GM10248 (cell line): ENCODE results near the gene LRRFIP1.

Experiments used
- CTCF ChIA-PET: fragments of 300-600 bp; sonication (Branson Sonifier 250); formaldehyde crosslinking; extraction: SDS; loops from one replicate; lab custom pipeline; 2021; ENCODE audit warnings: antibody characterized with exemption; lab: Yijun Ruan, JAX
- POLR2A ChIA-PET: fragments of 350-650 bp; sonication (Branson Sonifier 250); formaldehyde crosslinking; extraction: SDS; loops from one replicate; lab custom pipeline; 2020; ENCODE audit warnings: antibody characterized with exemption; lab: Yijun Ruan, JAX
- DNase-seq: peaks from one replicate; pipeline ENCODE4 v3.0.0; 2012; ENCODE audit errors: extremely low spot score
- TF ChIP-seq, protein P1 (sequence below): IDR thresholded peaks from 2 replicates; pipeline ENCODE4 v1.5.1; 2012; ENCODE audit warnings: mild to moderate bottlenecking, low read depth; ENCODE audit errors: extremely low read depth, missing control alignments, control extremely low read depth

Gene LRRFIP1

DNA sequence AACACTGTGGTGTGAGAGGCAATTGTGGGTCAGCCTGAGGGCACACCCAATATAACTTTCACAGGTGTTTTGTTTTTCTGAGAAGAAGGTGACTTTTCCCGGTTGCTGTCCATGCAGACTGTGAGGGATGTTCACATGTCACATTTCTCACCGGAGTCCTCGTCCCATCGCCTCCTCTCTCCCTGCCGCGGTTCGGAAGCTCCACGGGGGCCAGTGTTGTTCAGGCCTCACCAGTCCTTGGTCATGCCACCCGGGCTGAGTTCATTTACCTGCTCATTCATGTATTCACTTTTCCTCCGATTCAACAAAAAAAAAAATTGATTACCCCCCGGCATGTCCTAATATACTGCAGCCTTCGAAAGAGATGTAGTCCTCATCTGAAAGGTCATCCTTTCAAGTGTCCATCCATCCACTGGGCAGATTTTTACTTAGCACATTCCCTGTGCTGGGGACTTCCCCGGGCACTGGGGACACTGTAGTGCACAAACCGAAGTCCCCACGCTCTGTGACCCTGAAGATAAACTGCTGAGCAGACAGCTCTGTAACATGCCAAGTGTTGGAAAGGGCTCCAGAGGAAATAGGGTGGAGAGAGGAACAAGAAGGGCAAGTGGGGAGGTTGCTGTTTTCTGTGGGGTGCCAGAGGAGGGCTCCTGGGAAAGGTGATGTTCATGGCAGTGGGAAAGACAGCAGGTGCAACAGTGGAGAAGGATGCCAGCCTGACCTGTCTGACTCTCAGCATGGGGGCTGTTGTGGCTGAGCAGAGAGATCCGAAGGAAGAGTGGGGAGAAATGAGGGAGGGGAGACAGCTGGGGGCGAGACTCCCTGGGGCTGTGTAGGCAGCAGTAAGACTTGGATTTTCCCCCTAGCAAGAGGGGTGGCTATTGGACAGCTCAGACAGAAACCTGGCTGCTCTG, 22.4 kb downstream of the LRRFIP1 start:
- ChIA-PET POLR2A (no interaction called here), CTCF (interaction anchor here (0.9 to 1.4 kb wide), 2 partner anchors 10 to 23 kb away, joined by 4 read pairs; no protein-coding TSS in a partner anchor)
- TF ChIP-seq, protein P1, sequence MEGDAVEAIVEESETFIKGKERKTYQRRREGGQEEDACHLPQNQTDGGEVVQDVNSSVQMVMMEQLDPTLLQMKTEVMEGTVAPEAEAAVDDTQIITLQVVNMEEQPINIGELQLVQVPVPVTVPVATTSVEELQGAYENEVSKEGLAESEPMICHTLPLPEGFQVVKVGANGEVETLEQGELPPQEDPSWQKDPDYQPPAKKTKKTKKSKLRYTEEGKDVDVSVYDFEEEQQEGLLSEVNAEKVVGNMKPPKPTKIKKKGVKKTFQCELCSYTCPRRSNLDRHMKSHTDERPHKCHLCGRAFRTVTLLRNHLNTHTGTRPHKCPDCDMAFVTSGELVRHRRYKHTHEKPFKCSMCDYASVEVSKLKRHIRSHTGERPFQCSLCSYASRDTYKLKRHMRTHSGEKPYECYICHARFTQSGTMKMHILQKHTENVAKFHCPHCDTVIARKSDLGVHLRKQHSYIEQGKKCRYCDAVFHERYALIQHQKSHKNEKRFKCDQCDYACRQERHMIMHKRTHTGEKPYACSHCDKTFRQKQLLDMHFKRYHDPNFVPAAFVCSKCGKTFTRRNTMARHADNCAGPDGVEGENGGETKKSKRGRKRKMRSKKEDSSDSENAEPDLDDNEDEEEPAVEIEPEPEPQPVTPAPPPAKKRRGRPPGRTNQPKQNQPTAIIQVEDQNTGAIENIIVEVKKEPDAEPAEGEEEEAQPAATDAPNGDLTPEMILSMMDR = no peak
- no peak for DNase-seq

DNA sequence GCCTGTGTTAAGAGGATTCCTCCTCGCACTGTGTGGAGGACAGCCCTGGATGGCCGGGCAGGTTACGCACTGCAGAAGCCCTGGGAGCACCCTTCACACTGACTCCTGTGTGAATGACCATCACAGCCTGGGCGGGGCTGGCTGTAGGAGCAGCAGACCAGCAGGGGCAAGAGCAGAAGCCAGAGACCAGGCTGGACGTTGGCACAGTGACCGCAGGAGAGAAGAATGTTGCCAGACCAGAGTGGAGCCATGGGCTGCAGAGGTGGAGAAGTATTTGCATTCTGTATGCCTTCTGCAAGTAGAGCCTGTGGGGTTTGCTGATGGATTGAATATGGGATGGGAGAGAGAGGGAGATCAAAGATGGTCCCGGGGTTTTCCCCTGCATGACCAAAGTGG, 23.1 kb downstream of the LRRFIP1 start:
- ChIA-PET POLR2A (no interaction called here), CTCF (interaction anchor here (1.4 kb wide), 1 partner anchor 22 kb away, joined by 4 read pairs; no protein-coding TSS in a partner anchor)
- DNase-seq = no peak
- TF ChIP-seq, protein P1 = no peak

DNA sequence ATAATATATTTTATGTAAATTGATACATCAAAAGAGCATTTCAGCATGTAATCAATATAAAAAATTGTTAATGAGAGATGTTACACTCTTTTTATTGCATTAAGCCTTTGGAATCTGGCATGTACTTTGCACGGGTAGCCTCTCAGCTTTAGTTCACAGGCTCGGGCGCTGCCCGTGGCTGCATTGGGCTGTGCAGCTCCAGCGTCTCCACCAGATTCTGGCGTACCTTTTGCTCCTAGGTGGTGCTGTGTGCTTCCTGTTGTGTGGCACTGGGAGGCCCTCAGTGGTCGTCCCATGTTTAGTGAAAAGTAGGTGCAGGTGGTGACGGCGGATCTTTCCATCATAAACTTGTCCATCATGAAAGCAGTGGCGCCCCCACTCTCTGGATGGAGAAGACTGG, 24.4 kb downstream of the LRRFIP1 start:
- TF ChIP-seq, protein P1 = no peak
- no peak for DNase-seq
- ChIA-PET CTCF (no interaction called here), POLR2A (no interaction called here)

DNA sequence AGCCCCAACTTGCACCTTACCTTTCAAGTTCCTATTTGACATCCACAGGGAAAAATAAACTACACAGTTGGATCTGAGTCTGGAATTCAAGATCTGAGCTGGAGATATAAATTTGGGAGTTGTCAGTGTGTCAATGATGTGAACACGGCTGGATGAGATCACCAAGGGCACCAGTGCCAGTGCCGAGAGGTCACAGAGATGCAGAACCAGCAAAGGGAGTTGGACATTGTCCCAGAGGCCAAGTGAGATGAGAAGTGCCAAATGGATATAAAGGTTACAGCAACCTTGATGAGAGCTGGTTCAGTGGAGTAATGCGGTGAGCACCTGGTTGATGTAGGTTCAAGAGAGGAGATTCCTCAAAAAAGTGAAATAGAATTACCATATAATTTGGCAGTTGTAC, 24.8 kb downstream of the LRRFIP1 start:
- TF ChIP-seq, protein P1 = no peak
- no peak for DNase-seq
- ChIA-PET CTCF (no interaction called here), POLR2A (no interaction called here)

DNA sequence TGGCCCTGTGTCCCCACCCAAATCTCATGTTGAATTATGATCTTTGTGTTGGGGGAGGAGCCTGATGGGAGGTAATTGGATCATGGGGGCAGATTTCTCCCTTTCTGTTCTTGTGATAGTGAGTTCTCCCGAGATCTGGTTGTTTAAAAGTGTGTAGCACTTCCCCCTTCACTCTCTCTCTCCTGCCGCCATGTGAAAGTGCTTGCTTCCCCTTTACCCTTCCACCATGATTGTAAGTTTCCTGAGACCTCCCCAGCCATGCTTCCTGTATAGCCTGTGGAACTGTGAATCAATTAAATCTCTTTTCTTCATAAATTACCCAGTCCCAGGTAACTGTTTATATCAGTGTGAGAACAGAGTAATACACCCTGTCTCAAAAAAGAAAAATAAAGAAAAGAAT, 25.5 kb downstream of the LRRFIP1 start:
- DNase-seq = no peak
- ChIA-PET POLR2A (no interaction called here), CTCF (interaction anchor here (1.0 kb wide), 1 partner anchor 16 kb away, joined by 3 read pairs; no protein-coding TSS in a partner anchor)
- TF ChIP-seq, protein P1 = no peak

DNA sequence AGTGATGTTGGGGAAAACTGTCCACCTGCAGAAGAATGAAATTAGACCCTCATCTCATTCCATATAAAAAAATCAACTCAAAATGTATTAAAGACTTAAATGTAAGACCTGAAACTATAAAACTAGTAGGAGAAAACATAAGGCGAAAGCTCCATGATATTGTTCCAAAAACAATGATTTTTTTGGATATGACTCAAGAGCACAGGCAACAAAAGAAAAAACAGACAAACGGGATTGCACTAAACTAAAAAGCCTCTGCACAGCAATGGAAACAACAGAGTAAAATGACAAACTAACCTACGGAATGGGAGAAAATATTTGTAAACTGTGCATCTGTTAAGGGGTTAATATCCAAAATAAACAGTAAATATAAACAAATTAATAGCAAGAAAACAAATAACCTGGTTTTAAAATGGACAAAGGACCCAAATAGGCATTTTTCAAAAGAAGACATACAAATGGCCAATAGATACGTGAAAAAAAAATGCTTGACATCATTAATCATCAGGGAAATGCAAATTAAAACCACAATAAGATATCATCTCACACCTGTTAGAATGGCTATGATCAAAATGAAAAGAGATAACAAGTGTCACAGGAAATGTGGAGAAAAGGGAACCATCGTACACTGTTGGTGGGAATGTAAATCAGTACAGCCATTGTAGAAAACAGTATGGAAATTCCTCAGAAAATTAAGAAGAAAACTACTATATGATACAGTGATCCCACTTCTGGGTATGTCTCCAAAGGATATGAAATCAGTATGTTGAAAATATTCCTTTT, 26.6 kb downstream of the LRRFIP1 start:
- TF ChIP-seq, protein P1 = no peak
- no peak for DNase-seq
- ChIA-PET POLR2A (no interaction called here), CTCF (interaction anchor here (1.0 kb wide), 1 partner anchor 15 kb away, joined by 3 read pairs; no protein-coding TSS in a partner anchor)
